Heart right ventricle (tissue), 16 donors: Measurements from ENCODE around the gene DDX51. TPM values are rescaled to one million over a fixed set of nuclear protein-coding genes. Genes with fewer than 3 reads are reported as not detected.

Experiments used
- ATAC-seq, 8 donors: fragments of 200-7000 bp; cut with Tn5 transposase; one replicate each; pipeline ENCODE4 v1.9.1; 2020; ENCODE audit warnings: mild to moderate bottlenecking in 8 of 8, moderate library complexity in 8 of 8, moderate number of reproducible peaks in 1 of 8
- DNase-seq, 2 donors: peaks; one replicate each; pipeline ENCODE4 v3.0.0-alpha.2; 2020
- H3K27ac ChIP-seq, 10 donors: fragments of 200-600 bp; sonication (generic) in 2 of 10; one replicate each; pipeline versions ENCODE4 v1.5.0 to v1.8.0; 2020 to 2022; ENCODE audit warnings: mild to moderate bottlenecking in 3 of 10
- H3K27me3 ChIP-seq, 7 donors: fragments of 200-600 bp; one replicate each; pipeline ENCODE4 v1.8.0; 2021 to 2022; ENCODE audit warnings: mild to moderate bottlenecking in 2 of 7
- H3K36me3 ChIP-seq, 9 donors: fragments of 200-600 bp; sonication (generic) in 1 of 9; one replicate each; pipeline versions ENCODE4 v1.5.0 to v1.8.0; 2020 to 2022; ENCODE audit warnings: mild to moderate bottlenecking in 2 of 9
- H3K4me1 ChIP-seq, 9 donors: fragments of 200-600 bp; sonication (generic) in 1 of 9; one replicate each; pipeline versions ENCODE4 v1.5.0 to v1.8.0; 2020 to 2022; ENCODE audit warnings: mild to moderate bottlenecking in 4 of 9
- H3K4me3 ChIP-seq, 10 donors: fragments of 200-600 bp; sonication (generic) in 2 of 10; one replicate each; pipeline versions ENCODE4 v1.5.0 to v1.8.0; 2020 to 2022; ENCODE audit warnings: mild to moderate bottlenecking in 7 of 10, moderate library complexity in 2 of 10
- H3K9me3 ChIP-seq, 11 donors: fragments of 200-600 bp in 10 of 11; sonication (generic) in 2 of 11; one replicate each; pipeline versions ENCODE4 v1.5.0 to v1.8.0; 2013 to 2022; ENCODE audit warnings: mild to moderate bottlenecking in 2 of 11, control low read depth in 1 of 11, moderate library complexity in 1 of 11
- whole genome bisulfite sequencing, 2 donors: extraction: QIAGEN DNeasy Blood & Tissue Kit; methylation state at CpG; one replicate each; pipeline ENCODE4 v1.1.7; 2013; ENCODE audit warnings: inconsistent platforms in 1 of 2; 5-methylcytosine and 5-hydroxymethylcytosine counted together
- intact Hi-C, 10 donors: fragments of 100-400 bp; cut with DNase I; formaldehyde crosslinking; loops; one replicate each; pipeline versions ENCODE4 v1.11.1 to v1.14.2; 2022
- polyA plus RNA-seq, 2 donors: library from polyadenylated mRNA; stranded (reverse); fragments of 200-250 nt; gene quantifications; one replicate each; pipeline ENCODE4 v1.2.3, GENCODE V29; 2013
- total RNA-seq, 10 donors: library from RNA; stranded (reverse); fragmentation: NEBNext Ultra II Directional in 3 of 10; extraction: Animal tissue kit (Norgen Biotek cat#: 25700) in 3 of 10; gene quantifications; one replicate each; pipeline versions ENCODE4 v1.2.1 to v1.2.4, GENCODE V29; 2021 to 2023
- TF ChIP-seq, protein P1 (sequence below), 9 donors: fragments of 200-600 bp; sonication (generic) in 2 of 9; IDR thresholded peaks; one replicate each; pipeline versions ENCODE4 v1.5.0 to v1.8.0; 2021 to 2022; ENCODE audit warnings: antibody characterized with exemption in 9 of 9, mild to moderate bottlenecking in 5 of 9, moderate library complexity in 1 of 9
- donor health status: Arrhythmogenic right ventricular cardiomyopathy.
- donor health status: ischemic (EF 13 %, LVEDD 7.1; RV severe dilation, severe dysfunction).
- donor health status: healthy with polysubstance abuse.
- donor health status: DM: no; HTN: yes; CAD: no.
- donor health status: DM: no; HTN: no; CAD: no.
- donor health status: ischemic (EF 25% LVEDD 6.9; RV normal size, moderate dysfunction).
- donor health status: ischemic (EF 25% LVEDD 5.7; RV mildly dilated, moderate dysfunction).
- donor health status: healthy.
- donor health status: DM: yes; HTN: yes; CAD: no.
- donor health status: Ischemic cardiomyopathy.
- donor health status: ischemic (EF 35%, LVEDD 5.7; RV mildly dilated, moderate dysfunction).
- donor health status: nonischemic (EF 11% LVEDD 7.7; RV severe dilation, severe dysfunction).
- donor health status: DM: yes; HTN: yes; CAD: no.
- donor health status: PGD.
- donor health status: ischemic (EF 29% LVEDD 5.4; RV normal size, mild dysfunction).
- donor health status: nonischemic (EF 23%, LVEDD 6.1; RV moderate dilation, normal function).

The DDX51 gene
- total and polyA plus RNA-seq, 12 donors, result 7.2 to 19.9 (median 8.8) TPM

DNA sequence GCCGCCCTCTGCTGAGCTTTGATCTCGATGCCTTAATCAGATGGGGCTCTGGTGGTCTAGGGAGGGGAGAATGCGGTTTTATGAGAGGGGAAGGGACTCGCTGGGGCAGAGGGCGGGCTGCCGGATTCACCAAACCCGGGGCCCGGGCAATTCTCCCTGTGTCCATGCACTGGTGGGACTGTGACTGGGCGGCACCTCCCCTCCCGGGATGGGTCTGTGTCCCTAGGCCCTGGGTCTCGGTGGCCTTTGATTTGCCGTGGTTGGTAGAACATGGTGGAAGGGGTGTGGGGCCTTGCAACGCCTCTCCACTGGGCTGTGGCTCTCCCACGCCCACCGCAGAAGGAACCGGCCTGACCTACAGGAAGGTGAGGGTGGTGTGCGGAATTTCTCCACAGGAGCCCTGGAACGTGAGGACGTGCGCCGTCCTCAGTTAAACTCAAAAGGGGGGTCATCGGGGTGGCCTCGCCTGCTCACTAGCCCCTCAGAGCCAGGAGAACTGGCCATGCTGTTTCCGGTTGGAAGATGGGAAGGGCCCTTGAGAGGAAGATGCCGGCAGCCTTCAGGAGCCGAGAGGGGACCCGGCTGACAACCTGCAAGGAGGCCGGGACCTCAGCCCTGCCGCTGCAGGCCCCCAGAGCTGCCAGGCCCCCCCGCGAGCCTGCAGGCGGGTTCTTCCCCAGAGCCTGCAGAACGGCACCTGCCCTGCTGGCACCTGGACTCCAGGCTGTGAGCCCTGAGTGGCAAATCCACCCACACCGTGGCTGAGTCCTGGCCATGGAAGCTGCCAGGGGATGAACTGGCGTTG lies 43.7 kb upstream of the DDX51 start:
- WGBS, 2 donors, result 88 to 91% methylated on average over 35 of the region's 35 CpGs
- H3K27me3 ChIP-seq, result peaks cover 0 to 66% (median 0%) of the 10 kb centered on the region in 7 donors

DNA sequence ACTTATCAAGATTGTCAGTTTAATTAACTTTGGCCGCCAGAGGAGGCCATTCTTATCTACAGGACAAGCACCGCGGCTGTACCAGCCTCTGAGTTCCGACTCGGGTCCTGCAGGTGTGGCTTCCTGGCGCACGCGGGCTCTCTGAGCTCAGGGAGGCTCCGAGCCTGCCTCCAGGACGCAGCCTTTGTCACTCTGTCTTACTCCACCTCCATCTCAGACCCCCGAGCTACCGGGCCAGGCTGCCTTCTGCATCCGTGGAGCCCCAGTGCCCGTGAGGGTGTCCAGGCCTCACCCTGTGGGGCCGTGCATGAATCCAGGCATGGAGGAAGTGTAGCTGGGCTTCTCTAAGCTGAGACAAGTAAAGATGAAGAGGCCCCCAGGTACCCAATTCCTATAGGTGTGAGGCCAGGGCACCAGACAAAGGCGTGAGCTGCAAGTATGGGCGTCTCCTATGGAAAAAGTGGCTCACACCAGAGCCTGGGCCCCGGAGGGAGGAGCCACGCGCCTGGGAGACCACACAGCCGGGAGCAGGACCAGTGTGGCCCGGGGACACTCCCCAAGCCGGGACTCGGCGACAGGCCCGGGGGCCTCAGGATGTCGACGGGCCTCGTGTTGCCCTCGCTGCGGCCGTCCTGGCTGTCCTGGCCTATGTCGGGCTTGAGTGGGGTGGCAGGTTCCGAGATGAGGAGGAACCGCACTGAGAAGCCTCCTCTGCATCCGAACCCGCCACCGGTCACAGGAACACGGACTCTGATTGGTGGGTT lies 42.9 kb upstream of the DDX51 start:
- TF ChIP-seq, protein P1, sequence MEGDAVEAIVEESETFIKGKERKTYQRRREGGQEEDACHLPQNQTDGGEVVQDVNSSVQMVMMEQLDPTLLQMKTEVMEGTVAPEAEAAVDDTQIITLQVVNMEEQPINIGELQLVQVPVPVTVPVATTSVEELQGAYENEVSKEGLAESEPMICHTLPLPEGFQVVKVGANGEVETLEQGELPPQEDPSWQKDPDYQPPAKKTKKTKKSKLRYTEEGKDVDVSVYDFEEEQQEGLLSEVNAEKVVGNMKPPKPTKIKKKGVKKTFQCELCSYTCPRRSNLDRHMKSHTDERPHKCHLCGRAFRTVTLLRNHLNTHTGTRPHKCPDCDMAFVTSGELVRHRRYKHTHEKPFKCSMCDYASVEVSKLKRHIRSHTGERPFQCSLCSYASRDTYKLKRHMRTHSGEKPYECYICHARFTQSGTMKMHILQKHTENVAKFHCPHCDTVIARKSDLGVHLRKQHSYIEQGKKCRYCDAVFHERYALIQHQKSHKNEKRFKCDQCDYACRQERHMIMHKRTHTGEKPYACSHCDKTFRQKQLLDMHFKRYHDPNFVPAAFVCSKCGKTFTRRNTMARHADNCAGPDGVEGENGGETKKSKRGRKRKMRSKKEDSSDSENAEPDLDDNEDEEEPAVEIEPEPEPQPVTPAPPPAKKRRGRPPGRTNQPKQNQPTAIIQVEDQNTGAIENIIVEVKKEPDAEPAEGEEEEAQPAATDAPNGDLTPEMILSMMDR (IDR thresholded peaks at IDR 0.05), result no peak
- H3K9me3 ChIP-seq, result peaks cover 0 to 40% (median 0%) of the 10 kb centered on the region in 11 donors
- intact Hi-C loops, result no loop called here
- H3K36me3 ChIP-seq, result no peaks in the 10 kb centered on the region
- 74 to 77% methylated on average over 39 of the region's 39 CpGs for WGBS, 2 donors
- no peak overlapping the region for H3K27ac ChIP-seq
- peaks cover 3 to 34% (median 13%) of the 10 kb centered on the region in 9 donors for H3K4me1 ChIP-seq
- peaks cover 0 to 59% (median 0%) of the 10 kb centered on the region in 7 donors for H3K27me3 ChIP-seq
- ATAC-seq (no peak), DNase-seq (peak in 1 of 2 donors; percentile 9)
- H3K4me3 ChIP-seq, result peak overlapping the region in 1 of 10 donors; percentile 12

More for the DNA sequence above, 43.7 kb upstream of the DDX51 start:
- intact Hi-C loops, result no loop called here
- ATAC-seq, result no peak
- no peaks in the 10 kb centered on the region for H3K36me3 ChIP-seq
- no peak overlapping the region for H3K27ac ChIP-seq
- peak in 1 of 2 donors; percentile 10 for DNase-seq
- H3K4me3 ChIP-seq, result no peak overlapping the region
- H3K4me1 ChIP-seq, result peaks cover 3 to 34% (median 13%) of the 10 kb centered on the region in 9 donors
- peaks cover 0 to 39% (median 0%) of the 10 kb centered on the region in 11 donors for H3K9me3 ChIP-seq
- TF ChIP-seq, protein P1 (IDR thresholded peaks at IDR 0.05), result no peak

DNA sequence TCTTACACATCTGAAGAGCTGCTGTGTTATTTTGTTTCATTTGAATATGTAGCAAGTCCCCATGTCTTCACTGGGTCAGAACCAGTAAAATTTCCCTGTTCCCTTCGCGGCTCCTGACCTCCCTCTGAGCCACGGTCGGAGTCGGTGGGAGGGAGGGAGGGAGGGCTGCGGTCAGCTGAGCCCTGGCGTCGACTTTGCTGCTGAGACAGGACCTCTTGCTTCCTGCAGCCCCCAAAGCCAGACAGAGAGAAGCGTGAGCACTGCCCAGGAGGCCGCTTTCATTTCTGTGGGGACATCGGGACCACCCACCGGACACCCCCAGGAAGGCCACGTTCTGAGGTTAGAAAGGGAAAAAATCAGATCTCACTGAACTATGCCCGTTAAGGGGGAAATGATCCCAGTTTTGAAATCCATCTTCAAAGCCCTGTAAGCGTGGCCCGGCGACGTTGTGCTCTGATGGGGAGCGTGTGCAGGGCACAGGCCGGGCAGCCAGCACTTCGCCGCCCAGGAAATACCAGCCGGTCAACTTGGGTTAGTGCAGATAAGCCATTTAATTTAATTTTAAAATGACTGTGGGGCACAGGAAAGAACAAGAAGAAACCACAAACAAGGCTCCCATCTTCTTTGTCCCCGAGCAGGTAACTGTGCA lies 42.2 kb upstream of the DDX51 start:
- intact Hi-C loops, result no loop called here
- Histone ChIP-seq H3K27ac (peak overlapping the region in 1 of 10 donors; percentile 5), H3K9me3 (peaks cover 0 to 40% (median 0%) of the 10 kb centered on the region in 11 donors), H3K36me3 (no peaks in the 10 kb centered on the region), H3K27me3 (peaks cover 0 to 52% (median 0%) of the 10 kb centered on the region in 7 donors), H3K4me3 (peak overlapping the region in 1 of 10 donors; percentile 12), H3K4me1 (peaks cover 3 to 34% (median 13%) of the 10 kb centered on the region in 9 donors)
- peak in 1 of 2 donors; percentile 20 for DNase-seq
- no peak for ATAC-seq
- TF ChIP-seq, protein P1 (IDR thresholded peaks at IDR 0.05), result no peak
- 44 to 50% methylated on average over 24 of the region's 24 CpGs for WGBS, 2 donors

DNA sequence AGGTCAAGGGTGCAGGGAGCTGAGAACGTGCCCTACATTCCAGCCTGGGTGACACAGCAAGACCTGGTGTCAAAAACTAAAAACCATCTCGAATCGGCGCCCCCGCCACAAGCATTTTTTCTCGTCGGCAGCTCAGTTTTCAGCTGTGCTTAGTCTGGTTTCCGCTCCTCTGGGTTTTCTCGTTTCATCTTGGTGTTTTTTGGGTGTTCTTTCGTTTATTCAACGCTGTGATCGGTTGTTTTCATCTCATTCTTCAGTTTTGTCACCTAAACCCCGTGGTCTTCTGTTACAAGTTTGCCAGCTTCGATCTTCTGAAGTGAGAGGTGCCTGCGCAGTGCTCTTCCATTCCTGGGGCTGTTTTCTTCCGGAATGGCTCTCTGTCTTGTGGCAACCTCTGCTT lies 41.6 kb upstream of the DDX51 start:
- ATAC-seq (no peak), DNase-seq (no peak)
- H3K9me3 ChIP-seq, result peaks cover 0 to 40% (median 0%) of the 10 kb centered on the region in 11 donors
- intact Hi-C loops, result no loop called here
- no peaks in the 10 kb centered on the region for H3K36me3 ChIP-seq
- peak overlapping the region in 1 of 10 donors; percentile 12 for H3K4me3 ChIP-seq
- TF ChIP-seq, protein P1 (IDR thresholded peaks at IDR 0.05), result no peak
- H3K27ac ChIP-seq, result peak overlapping the region in 1 of 10 donors; percentile 5
- H3K27me3 ChIP-seq, result peaks cover 0 to 46% (median 0%) of the 10 kb centered on the region in 7 donors
- WGBS, 2 donors, result 65 to 66% methylated on average over 16 of the region's 16 CpGs
- H3K4me1 ChIP-seq, result peaks cover 3 to 34% (median 10%) of the 10 kb centered on the region in 9 donors
